K562 (cell line): Measurements from ENCODE around the gene AASS. TPM values are rescaled to one million over a fixed set of nuclear protein-coding genes. Genes with fewer than 3 reads are reported as not detected.

Experiments
- ATAC-seq: fragments of 200-7000 bp; cut with Tn5 transposase; 3 replicates; pipeline ENCODE4 v1.9.1; 2020; ENCODE audit warnings: moderate library complexity
- BruUV-seq: library from RNA; stranded (reverse); fragments of 400-500 nt; replicated peaks from 2 replicates; lab custom pipeline; 2021; lab: Mats Ljungman, UMichigan
- CTCF ChIA-PET: fragments of 300-600 bp; formaldehyde crosslinking; extraction: SDS; loops from one replicate; lab custom pipeline; 2021; ENCODE audit warnings: low intra/inter-chr PET ratio; lab: Yijun Ruan, JAX
- POLR2A ChIA-PET: fragments of 300-600, 350-650 bp; sonication (Branson Sonifier 250); formaldehyde crosslinking; extraction: SDS; loops from one replicate; lab custom pipeline; 2021; ENCODE audit warnings: antibody characterized with exemption, inconsistent platforms; lab: Yijun Ruan, JAX
- DNase-seq, 4 experiments: peaks; one replicate each; pipeline versions ENCODE4 v3.0.0 to v3.0.0-alpha.2; 2011 to 2018; ENCODE audit warnings: low spot score in 3 of 4, mixed read lengths in 3 of 4; ENCODE audit errors: extremely low read depth in 1 of 4
- FAIRE-seq: peaks from 2 replicates; lab custom pipeline; 2011; peaks lifted over from hg19 to GRCh38; lab: Jason Lieb, UNC
- H2AFZ ChIP-seq: 2 replicates; pipeline ENCODE4 v1.6.0; 2011; ENCODE audit warnings: low read depth, low read length, control low read depth, inconsistent platforms
- H3K27ac ChIP-seq: fragments of 200-600 bp; 3 replicates; pipeline ENCODE4 v1.8.0; 2011; ENCODE audit warnings: low read depth, mild to moderate bottlenecking, control low read depth, inconsistent platforms, low read length, moderate library complexity, mixed read lengths; ENCODE audit errors: extremely low read depth
- H3K27me3 ChIP-seq, 2 experiments: fragments of 300-600 bp in 1 of 2; 2 replicates in 1 of 2; 3 replicates in 1 of 2; pipeline versions ENCODE4 v1.6.0 to v1.8.0; 2011; ENCODE audit warnings: inconsistent platforms in 2 of 2, low read length in 2 of 2, mild to moderate bottlenecking in 1 of 2, mixed read lengths in 1 of 2, moderate library complexity in 1 of 2; ENCODE audit not compliant: control insufficient read depth in 2 of 2, insufficient read depth in 2 of 2
- H3K36me3 ChIP-seq: fragments of 300-600 bp; 3 replicates; pipeline ENCODE4 v1.8.0; 2011; ENCODE audit warnings: mild to moderate bottlenecking, low read length, inconsistent platforms; ENCODE audit not compliant: control insufficient read depth, insufficient read depth
- H3K4me1 ChIP-seq, 2 experiments: fragments of 200-600 bp in 1 of 2; replicated peaks in 1 of 2; 2 replicates in 1 of 2; 3 replicates in 1 of 2; pipeline versions ENCODE4 v1.5.1 to v1.8.0; 2011; ENCODE audit warnings: inconsistent platforms in 2 of 2, low read length in 2 of 2, mild to moderate bottlenecking in 1 of 2, mixed read lengths in 1 of 2, moderate library complexity in 1 of 2; ENCODE audit not compliant: control insufficient read depth in 2 of 2, insufficient read depth in 2 of 2
- H3K4me2 ChIP-seq: 2 replicates; pipeline ENCODE4 v1.6.1; 2011; ENCODE audit warnings: low read length, control low read depth, inconsistent platforms, mixed read lengths; ENCODE audit not compliant: insufficient read depth
- H3K4me3 ChIP-seq: fragments of 200-600 bp; sonication (generic), shearing (Covaris generic); 2 replicates; pipeline ENCODE4 v1.5.1; 2016; ENCODE audit warnings: control low read depth, inconsistent platforms
- H3K79me2 ChIP-seq: fragments of 200-600 bp; 3 replicates; pipeline ENCODE4 v1.8.0; 2011; ENCODE audit warnings: low read length, inconsistent platforms; ENCODE audit not compliant: control insufficient read depth, insufficient read depth
- H3K9ac ChIP-seq, 2 experiments: 2 replicates each; pipeline versions ENCODE4 v1.6.0 to v1.6.1; 2011; ENCODE audit warnings: low read depth in 2 of 2, low read length in 2 of 2, control low read depth in 1 of 2, inconsistent platforms in 1 of 2, mild to moderate bottlenecking in 1 of 2, mixed read lengths in 1 of 2; ENCODE audit not compliant: insufficient read depth in 1 of 2
- H3K9me1 ChIP-seq: one replicate; pipeline ENCODE4 v1.6.0; 2011; ENCODE audit warnings: inconsistent platforms, mild to moderate bottlenecking, low read length, moderate library complexity; ENCODE audit not compliant: control insufficient read depth, insufficient read depth
- H3K9me3 ChIP-seq: replicated peaks from 2 replicates; pipeline ENCODE4 v1.5.1; 2011; ENCODE audit warnings: low read depth, low read length, inconsistent platforms; ENCODE audit not compliant: control insufficient read depth, insufficient read depth
- H4K20me1 ChIP-seq: replicated peaks from 2 replicates; pipeline ENCODE4 v1.6.1; 2011; ENCODE audit warnings: low read length, inconsistent platforms, mixed read lengths; ENCODE audit not compliant: control insufficient read depth, insufficient read depth
- CHD7 ChIP-seq: fragments of 200-600 bp; sonication (generic); IDR thresholded peaks from one replicate; pipeline ENCODE4 v1.6.1; 2012; ENCODE audit warnings: mild to moderate bottlenecking, low read depth, low read length, inconsistent platforms
- CREB5 ChIP-seq: fragments of 250-450 bp; sonication (Bioruptor Pico); IDR thresholded peaks from 2 replicates; pipeline ENCODE4 v1.5.0; 2020; ENCODE audit warnings: mild to moderate bottlenecking
- HMGN3 ChIP-seq: IDR thresholded peaks from 2 replicates; pipeline ENCODE4 v1.6.1; 2011; ENCODE audit warnings: borderline replicate concordance, low read depth, mild to moderate bottlenecking, mixed read lengths, low read length; ENCODE audit not compliant: insufficient read length; ENCODE audit errors: extremely low read depth
- KDM1A ChIP-seq, 2 experiments: fragments of 450-650 bp; IDR thresholded peaks; 2 replicates each; pipeline ENCODE4 v1.6.1; 2016; ENCODE audit warnings: mild to moderate bottlenecking in 2 of 2
- NFATC3 ChIP-seq: fragments of 450-650 bp; IDR thresholded peaks from 2 replicates; pipeline ENCODE4 v1.6.1; 2017; ENCODE audit warnings: mild to moderate bottlenecking
- SETDB1 ChIP-seq: IDR thresholded peaks from one replicate; pipeline ENCODE4 v1.6.1; 2012; ENCODE audit warnings: low read length, control low read depth, inconsistent platforms
- TAF1 ChIP-seq: IDR thresholded peaks from 2 replicates; pipeline ENCODE4 v1.6.1; 2011; ENCODE audit warnings: mild to moderate bottlenecking, low read length, moderate library complexity; ENCODE audit not compliant: insufficient read depth, control insufficient read depth, severe bottlenecking; ENCODE audit errors: extremely low read depth
- TAF15 ChIP-seq: fragments of 200-400 bp; formaldehyde crosslinking; IDR thresholded peaks from 2 replicates; pipeline ENCODE4 v1.6.1; 2017; ENCODE audit warnings: mild to moderate bottlenecking, low read depth, low read length, moderate library complexity
- ZNF143 ChIP-seq: sonication (generic); formaldehyde crosslinking; IDR thresholded peaks from 2 replicates; pipeline ENCODE4 v1.9.0; 2022; ENCODE audit warnings: mild to moderate bottlenecking, missing genetic modification reagents
- WGBS: fragments of 100-300 bp; shearing (Covaris generic); methylation state at CpG from one replicate; pipeline ENCODE4 v1.1.6; 2016; ENCODE audit warnings: low coverage, mixed read lengths; ENCODE audit not compliant: insufficient coverage; ENCODE audit errors: missing lambda C conversion rate; 5-methylcytosine and 5-hydroxymethylcytosine counted together
- in situ Hi-C: fragments of 300-500 bp; cut with MboI; formaldehyde crosslinking; loops from 4 replicates; pipeline ENCODE4 v1.15.0; 2018; ENCODE audit warnings: inconsistent platforms, mixed read lengths
- intact Hi-C: fragments of 100-400 bp; cut with micrococcal nuclease; formaldehyde crosslinking; loops from 2 replicates; pipeline ENCODE4 v1.14.2; 2022
- polyA plus RNA-seq, 8 experiments: library from polyadenylated mRNA; depleted of rRNA in 4 of 8; stranded (reverse) in 5 of 8; unstranded in 3 of 8; fragments of >200 nt; fragmentation: Nextera tagmentation in 2 of 8; fragmentation: Illumina TruSeq in 1 of 8; extraction: Ambion mirVana in 2 of 8; extraction: Trizol in 1 of 8; gene quantifications; 2 replicates each; pipeline versions ENCODE4 v1.2.1 to v1.2.3, GENCODE V29; 2011 to 2014; ENCODE audit warnings: inconsistent platforms in 1 of 8, missing spikeins in 1 of 8
- total RNA-seq, 7 experiments: library from RNA; depleted of rRNA in 6 of 7; stranded (reverse); fragments of >200 nt in 6 of 7; fragmentation: Illumina TruSeq in 2 of 7; extraction: Trizol in 2 of 7; gene quantifications; 2 replicates each; pipeline versions ENCODE4 v1.2.1 to v1.2.3, GENCODE V29; 2011 to 2021; ENCODE audit warnings: low replicate concordance in 1 of 7

The AASS gene
- total and polyA plus RNA-seq, 9 of the 15 experiments (the other 6 are each of a cell fraction or from before 2014, with no cell fraction given): 0.04 to 0.38 (median 0.07) TPM; not detected in 6

GRCh38 chr7:122059542-122059941 lies 84.5 kb downstream of the AASS start (continued):
- TF ChIP-seq CREB5 (CRISPR knock-in tag): no peak
- TF ChIP-seq NFATC3: no peak
- TF ChIP-seq TAF15: no peak
- TF ChIP-seq TAF1: no peak

DNA sequence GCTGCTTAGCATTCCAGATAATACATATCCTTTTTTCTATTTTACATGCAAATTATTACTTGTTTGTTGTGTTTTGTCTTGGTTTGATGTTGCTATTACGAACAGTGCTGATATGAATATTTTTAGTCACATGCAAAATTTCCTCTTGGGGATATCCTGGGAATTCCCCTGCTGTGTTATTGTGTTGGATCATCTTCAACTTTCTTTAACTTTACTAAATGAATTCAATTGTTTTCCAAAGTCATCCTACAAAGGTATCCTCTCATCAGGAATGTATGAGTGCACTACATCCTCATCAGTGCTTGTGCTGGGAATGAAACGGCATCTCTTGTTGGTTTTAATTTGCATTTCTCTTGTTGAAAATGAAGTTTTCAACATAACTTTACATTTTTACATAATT lies 87.1 kb downstream of the AASS start:
- no peaks in the 10 kb centered on the region for H3K36me3 ChIP-seq
- H3K9ac ChIP-seq: no peak overlapping the region
- H3K27me3 ChIP-seq: no peaks in the 10 kb centered on the region
- no peaks in the 10 kb centered on the region for H3K9me1 ChIP-seq
- no peak overlapping the region for H3K4me2 ChIP-seq
- no TSS peak for BruUV-seq
- POLR2A ChIA-PET: no interaction called here
- H3K4me3 ChIP-seq: no peak overlapping the region
- H3K9me3 ChIP-seq: 0 out of 2 replicates have a peak, but pooled peaks cover 3% of the 10 kb centered on the region
- H2AFZ ChIP-seq: no peak overlapping the region
- FAIRE-seq (no peak), DNase-seq (no peak), ATAC-seq (no peak)
- H3K27ac ChIP-seq: no peak overlapping the region
- no peaks in the 10 kb centered on the region for H3K79me2 ChIP-seq
- CTCF ChIA-PET: no interaction called here
- in situ Hi-C loops (no loop called here), intact Hi-C loops (no loop called here)
- no peaks in the 10 kb centered on the region for H4K20me1 ChIP-seq
- H3K4me1 ChIP-seq: no peaks in the 10 kb centered on the region
- WGBS: 0% methylated on average over 2 of the region's 2 CpGs
- no peak for TF ChIP-seq KDM1A (IDR thresholded peaks at IDR 0.05)
- TF ChIP-seq SETDB1: no peak
- no peak for TF ChIP-seq ZNF143
- no peak for TF ChIP-seq CHD7
- no peak for TF ChIP-seq HMGN3
